Measurements from ENCODE around the gene CACNA1H. TPM values are rescaled to one million over a fixed set of nuclear protein-coding genes. Genes with fewer than 3 reads are reported as not detected.

Gene CACNA1H
- total and polyA plus RNA-seq, 2 donors = 0.61 to 2.6 TPM

DNA sequence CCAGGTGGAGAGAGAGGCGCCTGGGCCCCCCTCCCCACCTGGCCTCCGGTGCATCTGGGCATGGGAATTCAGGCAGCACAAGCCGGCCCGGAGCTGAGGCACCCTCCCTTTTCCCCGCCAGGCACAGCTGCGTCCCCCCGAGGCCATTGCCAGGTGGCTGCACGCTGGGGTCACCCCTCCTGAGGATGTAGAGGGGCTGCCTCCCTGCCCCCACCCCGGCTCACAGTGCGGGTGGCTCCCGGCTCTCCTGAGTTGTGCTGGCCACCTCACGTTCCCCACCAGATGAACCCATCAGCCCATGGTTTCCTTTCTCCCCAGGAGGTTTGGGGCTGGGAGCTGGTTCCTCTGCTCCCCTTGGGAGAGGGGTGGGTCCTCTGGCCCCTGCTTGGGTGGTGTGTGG, 12.6 kb downstream of the CACNA1H start:
- H3K9me3 ChIP-seq (ENCODE audit: control insufficient read depth in 2 of 2, insufficient read depth in 1 of 2, low read length in 1 of 2) = no peaks in the 10 kb centered on the region
- H3K4me1 ChIP-seq (ENCODE audit: control insufficient read depth in 2 of 2, insufficient read depth in 2 of 2, low read length in 2 of 2) = no peaks in the 10 kb centered on the region
- no peaks in the 10 kb centered on the region for H3K36me3 ChIP-seq (ENCODE audit: control insufficient read depth in 2 of 2, insufficient read depth in 2 of 2, low read length in 1 of 2)
- no peak overlapping the region for H3K27ac ChIP-seq (ENCODE audit: low read depth in 1 of 2, low read length in 1 of 2)
- no peak overlapping the region for H3K4me3 ChIP-seq (ENCODE audit: low read length in 2 of 2)
- 87% methylated on average over 12 of the region's 12 CpGs for WGBS
- DNase-seq (ENCODE audit: low read depth in 6 of 9, low spot score in 9 of 9) = no peak
- H3K27me3 ChIP-seq (ENCODE audit: control insufficient read depth in 2 of 2, insufficient read depth in 1 of 2, low read length in 1 of 2) = peaks cover 0 to 19% of the 10 kb centered on the region in 2 donors

DNA sequence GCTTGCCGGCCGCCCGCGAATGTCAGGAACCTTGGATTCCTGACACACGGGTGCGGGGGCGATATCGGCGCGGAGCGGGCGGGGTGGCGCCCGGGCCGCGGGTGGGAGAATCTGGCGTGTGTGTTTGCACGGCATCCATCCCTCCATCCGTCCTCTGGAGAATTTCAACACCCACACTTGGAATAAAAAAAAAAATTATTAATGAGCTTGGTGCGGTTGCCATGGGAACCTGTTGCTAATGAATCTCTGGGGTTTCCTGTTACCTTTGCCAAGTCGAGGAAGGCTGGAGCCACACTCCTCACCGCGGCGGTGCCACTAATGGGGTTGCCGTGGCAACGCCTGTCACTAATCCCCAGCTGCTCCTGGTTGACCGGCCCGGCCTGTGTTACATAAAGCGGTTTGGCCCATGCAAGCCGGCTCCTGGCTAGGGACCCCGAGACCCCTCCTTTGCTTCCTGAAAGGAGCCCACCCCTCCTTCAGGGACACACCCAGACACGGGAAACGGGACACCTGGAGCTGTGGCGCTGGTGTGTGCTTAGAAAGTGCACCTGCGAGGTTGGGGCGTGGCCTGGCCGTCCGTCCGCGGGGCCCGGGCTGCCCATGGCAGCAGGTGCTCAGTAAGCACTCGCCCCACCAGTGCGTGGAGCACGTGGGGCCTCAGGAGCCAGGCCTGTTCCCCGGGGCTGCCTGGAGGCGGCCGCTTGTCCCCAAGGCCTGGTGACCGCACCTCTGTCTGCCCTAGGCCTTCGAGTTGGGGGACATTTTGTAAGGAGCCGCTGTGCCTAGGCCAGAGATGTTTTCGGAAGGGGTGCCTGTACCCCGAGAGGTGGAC, 14.6 kb downstream of the CACNA1H start:
- DNase-seq (ENCODE audit: low read depth in 6 of 9, low spot score in 9 of 9) = no peak

DNA sequence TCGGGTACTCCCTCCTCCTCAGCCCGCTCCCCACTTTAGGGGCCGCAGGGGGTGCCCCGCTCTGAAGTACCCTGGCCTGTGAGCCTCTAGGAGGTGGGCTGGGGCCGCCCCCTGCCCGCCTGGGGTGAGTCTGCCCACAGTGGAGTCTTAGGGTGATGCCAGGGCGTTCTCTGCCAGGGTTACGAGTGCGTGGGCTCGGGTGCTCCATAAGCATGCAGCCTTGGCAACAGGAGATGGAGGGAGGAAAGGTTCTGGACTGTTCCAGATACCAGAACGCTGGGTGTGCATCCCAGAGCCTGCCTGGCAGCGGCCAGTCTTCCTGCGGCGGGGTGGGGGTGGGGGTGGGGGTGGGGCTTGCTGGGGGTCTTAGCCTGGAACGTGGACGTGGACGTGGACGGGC, 15.9 kb downstream of the CACNA1H start:
- Histone ChIP-seq H3K9me3 (ENCODE audit: control insufficient read depth in 2 of 2, insufficient read depth in 1 of 2, low read length in 1 of 2) (peaks cover 0 to 1% of the 10 kb centered on the region in 2 donors), H3K27ac (ENCODE audit: low read depth in 1 of 2, low read length in 1 of 2) (no peak overlapping the region), H3K4me1 (ENCODE audit: control insufficient read depth in 2 of 2, insufficient read depth in 2 of 2, low read length in 2 of 2) (no peaks in the 10 kb centered on the region), H3K4me3 (ENCODE audit: low read length in 2 of 2) (no peak overlapping the region), H3K36me3 (ENCODE audit: control insufficient read depth in 2 of 2, insufficient read depth in 2 of 2, low read length in 1 of 2) (no peaks in the 10 kb centered on the region), H3K27me3 (ENCODE audit: control insufficient read depth in 2 of 2, insufficient read depth in 1 of 2, low read length in 1 of 2) (peaks cover 0 to 14% of the 10 kb centered on the region in 2 donors)
- WGBS = 90% methylated on average over 18 of the region's 18 CpGs
- no peak for DNase-seq (ENCODE audit: low read depth in 6 of 9, low spot score in 9 of 9)

More for the DNA sequence above, 14.6 kb downstream of the CACNA1H start:
- Histone ChIP-seq H3K27me3 (ENCODE audit: control insufficient read depth in 2 of 2, insufficient read depth in 1 of 2, low read length in 1 of 2) (peaks cover 0 to 14% of the 10 kb centered on the region in 2 donors), H3K4me3 (ENCODE audit: low read length in 2 of 2) (no peak overlapping the region), H3K4me1 (ENCODE audit: control insufficient read depth in 2 of 2, insufficient read depth in 2 of 2, low read length in 2 of 2) (no peaks in the 10 kb centered on the region), H3K27ac (ENCODE audit: low read depth in 1 of 2, low read length in 1 of 2) (no peak overlapping the region), H3K9me3 (ENCODE audit: control insufficient read depth in 2 of 2, insufficient read depth in 1 of 2, low read length in 1 of 2) (no peaks in the 10 kb centered on the region), H3K36me3 (ENCODE audit: control insufficient read depth in 2 of 2, insufficient read depth in 2 of 2, low read length in 1 of 2) (no peaks in the 10 kb centered on the region)
- WGBS = 74% methylated on average over 52 of the region's 52 CpGs

DNA sequence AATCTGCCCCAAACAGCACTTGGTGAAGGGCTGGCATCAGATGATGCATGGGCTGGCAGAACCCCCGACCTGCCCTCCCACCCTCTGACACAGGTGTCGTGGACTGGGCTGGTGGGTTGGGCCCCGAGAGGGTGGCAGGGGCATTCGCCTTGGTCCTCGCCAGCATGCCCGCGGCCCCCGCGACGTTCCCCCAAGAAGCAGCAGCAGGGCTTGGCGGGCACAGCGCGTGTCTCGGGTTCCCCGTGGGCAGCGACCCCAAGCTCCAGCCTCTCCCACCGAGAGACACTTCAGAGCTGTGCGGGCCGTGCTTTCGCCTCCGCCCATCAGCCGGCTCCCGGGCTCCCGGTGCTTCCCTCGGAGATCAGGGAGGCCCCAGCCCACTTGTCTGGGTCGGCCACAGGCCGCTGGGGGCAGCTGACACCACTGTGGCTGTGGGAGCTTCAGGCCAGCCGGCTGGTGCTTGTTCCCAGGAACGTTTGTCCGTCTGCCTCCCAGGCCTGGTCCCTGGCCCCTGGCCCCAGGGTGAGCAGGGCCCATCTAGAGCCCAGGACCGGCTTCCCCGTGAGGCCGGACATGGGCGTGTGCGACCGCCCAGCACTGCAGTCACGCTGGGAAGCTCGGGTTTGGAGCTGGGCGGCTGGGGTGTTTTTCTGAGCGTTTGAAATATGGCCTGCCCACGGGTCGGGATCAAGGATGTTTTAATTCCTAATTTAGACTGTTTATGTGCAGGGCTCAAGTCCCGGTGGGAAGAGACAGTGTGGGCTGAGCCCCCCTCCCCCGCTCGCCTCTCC, 16.6 kb downstream of the CACNA1H start:
- DNase-seq (ENCODE audit: low read depth in 6 of 9, low spot score in 9 of 9) = no peak
- H3K27ac ChIP-seq (ENCODE audit: low read depth in 1 of 2, low read length in 1 of 2) = no peak overlapping the region
- H3K4me3 ChIP-seq (ENCODE audit: low read length in 2 of 2) = no peak overlapping the region
- peaks cover 0 to 14% of the 10 kb centered on the region in 2 donors for H3K27me3 ChIP-seq (ENCODE audit: control insufficient read depth in 2 of 2, insufficient read depth in 1 of 2, low read length in 1 of 2)
- no peaks in the 10 kb centered on the region for H3K36me3 ChIP-seq (ENCODE audit: control insufficient read depth in 2 of 2, insufficient read depth in 2 of 2, low read length in 1 of 2)
- WGBS = 77% methylated on average over 45 of the region's 45 CpGs
- H3K4me1 ChIP-seq (ENCODE audit: control insufficient read depth in 2 of 2, insufficient read depth in 2 of 2, low read length in 2 of 2) = no peaks in the 10 kb centered on the region
- H3K9me3 ChIP-seq (ENCODE audit: control insufficient read depth in 2 of 2, insufficient read depth in 1 of 2, low read length in 1 of 2) = peaks cover 0 to 1% of the 10 kb centered on the region in 2 donors

DNA sequence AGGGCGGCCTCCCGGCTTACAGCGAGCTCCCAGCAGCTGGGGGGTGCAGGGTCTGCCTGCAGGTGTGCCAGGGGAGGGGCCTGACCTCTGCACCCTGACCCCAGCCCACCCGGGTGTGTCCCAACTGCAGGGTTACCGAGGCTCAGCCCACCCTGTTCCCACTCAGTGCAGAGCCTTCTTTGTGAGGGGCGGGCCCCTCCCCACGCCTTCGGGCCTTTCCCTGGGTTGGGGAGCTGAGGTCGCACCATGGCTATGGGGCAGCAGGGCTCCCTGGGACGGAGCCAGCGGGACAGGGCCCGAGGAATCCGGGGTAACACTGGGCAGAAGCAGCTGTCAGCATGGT, 17.1 kb downstream of the CACNA1H start:
- H3K27me3 ChIP-seq (ENCODE audit: control insufficient read depth in 2 of 2, insufficient read depth in 1 of 2, low read length in 1 of 2) = peaks cover 0 to 14% of the 10 kb centered on the region in 2 donors
- no peaks in the 10 kb centered on the region for H3K36me3 ChIP-seq (ENCODE audit: control insufficient read depth in 2 of 2, insufficient read depth in 2 of 2, low read length in 1 of 2)
- no peak overlapping the region for H3K4me3 ChIP-seq (ENCODE audit: low read length in 2 of 2)
- H3K27ac ChIP-seq (ENCODE audit: low read depth in 1 of 2, low read length in 1 of 2) = no peak overlapping the region
- DNase-seq (ENCODE audit: low read depth in 6 of 9, low spot score in 9 of 9) = no peak
- 66% methylated on average over 13 of the region's 13 CpGs for WGBS
- peaks cover 0 to 1% of the 10 kb centered on the region in 2 donors for H3K9me3 ChIP-seq (ENCODE audit: control insufficient read depth in 2 of 2, insufficient read depth in 1 of 2, low read length in 1 of 2)
- H3K4me1 ChIP-seq (ENCODE audit: control insufficient read depth in 2 of 2, insufficient read depth in 2 of 2, low read length in 2 of 2) = no peaks in the 10 kb centered on the region

DNA sequence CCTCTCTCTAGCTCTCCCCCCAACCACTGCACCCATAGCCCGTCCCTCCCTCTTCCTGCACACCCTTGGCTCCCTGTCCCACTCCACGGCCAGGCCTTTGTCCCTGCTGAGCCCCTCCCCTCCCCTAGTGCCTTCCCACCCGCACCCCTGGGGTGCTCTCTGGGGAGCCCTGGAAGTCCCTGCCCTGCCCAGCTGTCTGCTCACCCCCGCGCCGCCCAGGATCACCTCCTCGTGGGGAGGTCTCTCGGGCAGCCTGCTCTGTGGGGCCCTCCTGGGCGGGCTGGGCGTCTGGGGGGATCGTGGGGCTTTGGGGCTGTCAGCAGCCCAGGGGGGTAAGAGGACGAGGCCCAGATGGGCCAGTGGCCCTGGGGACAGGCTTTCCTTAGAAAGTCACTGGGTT, 18.1 kb downstream of the CACNA1H start:
- WGBS = 77% methylated on average over 12 of the region's 12 CpGs
- Histone ChIP-seq H3K4me3 (ENCODE audit: low read length in 2 of 2) (no peak overlapping the region), H3K27ac (ENCODE audit: low read depth in 1 of 2, low read length in 1 of 2) (no peak overlapping the region), H3K27me3 (ENCODE audit: control insufficient read depth in 2 of 2, insufficient read depth in 1 of 2, low read length in 1 of 2) (peaks cover 0 to 14% of the 10 kb centered on the region in 2 donors), H3K9me3 (ENCODE audit: control insufficient read depth in 2 of 2, insufficient read depth in 1 of 2, low read length in 1 of 2) (peaks cover 0 to 1% of the 10 kb centered on the region in 2 donors), H3K4me1 (ENCODE audit: control insufficient read depth in 2 of 2, insufficient read depth in 2 of 2, low read length in 2 of 2) (no peaks in the 10 kb centered on the region), H3K36me3 (ENCODE audit: control insufficient read depth in 2 of 2, insufficient read depth in 2 of 2, low read length in 1 of 2) (no peaks in the 10 kb centered on the region)
- no peak for DNase-seq (ENCODE audit: low read depth in 6 of 9, low spot score in 9 of 9)

DNA sequence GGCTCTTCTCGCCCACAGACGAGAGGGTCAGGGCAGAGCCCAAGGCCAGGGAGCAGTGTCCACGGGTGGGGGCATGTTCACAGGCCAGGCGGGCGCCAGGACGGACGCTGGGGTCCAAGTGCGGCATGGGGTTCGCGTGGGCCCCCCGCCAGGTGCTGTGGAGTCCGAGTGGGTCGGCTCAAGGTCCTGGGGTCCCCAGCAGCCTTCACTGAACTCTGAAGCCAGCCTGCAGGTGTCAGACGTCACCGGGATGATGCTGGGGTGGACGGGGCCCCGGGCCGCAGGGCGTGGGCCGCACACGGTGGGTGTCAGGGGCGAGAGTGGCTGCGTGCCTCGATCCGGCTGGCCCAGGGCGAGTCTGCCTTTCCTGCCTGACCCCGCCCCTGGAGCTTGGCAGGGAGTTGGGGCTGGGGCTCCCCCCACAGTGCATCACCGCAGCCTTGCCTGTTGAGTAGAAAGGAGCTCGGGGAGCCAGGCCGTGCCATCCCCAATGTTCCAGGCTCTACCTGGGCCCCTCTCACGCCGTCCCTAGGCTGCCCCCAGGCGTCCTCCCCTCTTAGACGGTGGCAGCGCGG, 19.0 kb downstream of the CACNA1H start:
- H3K9me3 ChIP-seq (ENCODE audit: control insufficient read depth in 2 of 2, insufficient read depth in 1 of 2, low read length in 1 of 2) = peaks cover 0 to 1% of the 10 kb centered on the region in 2 donors
- H3K4me1 ChIP-seq (ENCODE audit: control insufficient read depth in 2 of 2, insufficient read depth in 2 of 2, low read length in 2 of 2) = no peaks in the 10 kb centered on the region
- H3K4me3 ChIP-seq (ENCODE audit: low read length in 2 of 2) = no peak overlapping the region
- 93% methylated on average over 36 of the region's 36 CpGs for WGBS
- H3K27me3 ChIP-seq (ENCODE audit: control insufficient read depth in 2 of 2, insufficient read depth in 1 of 2, low read length in 1 of 2) = peaks cover 0 to 13% of the 10 kb centered on the region in 2 donors
- DNase-seq (ENCODE audit: low read depth in 6 of 9, low spot score in 9 of 9) = no peak
- H3K36me3 ChIP-seq (ENCODE audit: control insufficient read depth in 2 of 2, insufficient read depth in 2 of 2, low read length in 1 of 2) = no peaks in the 10 kb centered on the region
- H3K27ac ChIP-seq (ENCODE audit: low read depth in 1 of 2, low read length in 1 of 2) = no peak overlapping the region

DNA sequence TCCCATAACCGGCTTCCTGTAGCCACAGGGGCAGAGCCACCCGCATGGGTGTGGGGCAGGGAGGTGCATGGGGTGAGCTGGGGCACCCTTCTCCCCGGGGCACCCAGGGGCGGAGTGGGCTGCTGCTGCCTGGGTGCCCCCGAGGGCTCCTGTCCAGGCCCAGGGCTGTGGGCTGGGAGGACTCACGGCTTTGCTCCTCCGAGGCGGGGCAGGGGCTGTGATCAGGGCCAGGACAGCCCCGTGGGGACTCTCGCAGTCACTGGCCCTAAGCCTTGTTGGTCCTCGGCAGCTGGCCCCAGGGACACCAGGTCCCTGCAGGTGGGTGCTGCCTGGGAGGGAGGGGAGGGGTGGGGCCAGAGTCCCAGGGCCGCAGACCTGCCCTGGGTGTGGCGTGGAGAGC, 19.7 kb downstream of the CACNA1H start:
- Histone ChIP-seq H3K36me3 (ENCODE audit: control insufficient read depth in 2 of 2, insufficient read depth in 2 of 2, low read length in 1 of 2) (no peaks in the 10 kb centered on the region), H3K9me3 (ENCODE audit: control insufficient read depth in 2 of 2, insufficient read depth in 1 of 2, low read length in 1 of 2) (peaks cover 0 to 1% of the 10 kb centered on the region in 2 donors), H3K4me1 (ENCODE audit: control insufficient read depth in 2 of 2, insufficient read depth in 2 of 2, low read length in 2 of 2) (no peaks in the 10 kb centered on the region), H3K27ac (ENCODE audit: low read depth in 1 of 2, low read length in 1 of 2) (no peak overlapping the region), H3K27me3 (ENCODE audit: control insufficient read depth in 2 of 2, insufficient read depth in 1 of 2, low read length in 1 of 2) (peaks cover 0 to 8% of the 10 kb centered on the region in 2 donors), H3K4me3 (ENCODE audit: low read length in 2 of 2) (no peak overlapping the region)
- WGBS = 90% methylated on average over 13 of the region's 13 CpGs
- DNase-seq (ENCODE audit: low read depth in 6 of 9, low spot score in 9 of 9) = no peak

Data from thymus (tissue), 11 donors.